ENCODE results near the gene ATP10B. TPM values are rescaled to one million over a fixed set of nuclear protein-coding genes. Genes with fewer than 3 reads are reported as not detected.

The ATP10B gene
- total and polyA plus RNA-seq, 2 of the 13 experiments (the other 11 are each of a cell fraction or from before 2014, with no cell fraction given) = not detected

DNA sequence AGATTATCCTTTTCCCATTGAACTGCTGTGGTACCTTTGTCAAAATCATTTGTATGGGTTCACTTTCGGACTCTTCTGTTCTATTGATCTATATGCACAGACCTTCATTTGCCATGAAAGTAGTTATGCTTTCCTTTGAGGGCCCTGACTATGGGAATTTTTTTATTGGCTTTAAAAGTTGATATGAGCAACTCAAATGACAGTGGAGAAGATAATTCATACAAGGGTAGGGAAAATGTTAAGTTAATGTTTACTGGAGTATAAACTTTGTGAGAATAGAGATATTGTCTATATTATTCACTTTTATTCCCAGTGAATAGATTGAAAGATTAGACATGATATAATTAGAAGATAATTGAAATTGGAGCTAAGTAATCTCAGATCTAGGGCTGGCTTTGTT is 94.8 kb downstream of the ATP10B start:
- BruUV-seq (replicated peaks) = no TSS peak
- WGBS (ENCODE audit: low lambda C conversion rate) = 4% methylated on average over 1 of the region's 1 CpG

More for the DNA sequence above, 94.8 kb downstream of the ATP10B start:
- no peak for DNase-seq (ENCODE audit: low spot score)
- no peak overlapping the region for H3K27ac ChIP-seq (ENCODE audit: extremely low read length, insufficient read depth, low read length)
- no peaks in the 10 kb centered on the region for H3K4me1 ChIP-seq (ENCODE audit: insufficient read depth, low read length)
- H3K36me3 ChIP-seq (replicated peaks in 1 of 2; ENCODE audit: control insufficient read depth in 1 of 2, insufficient read depth in 2 of 2, low read length in 2 of 2) = no peaks in the 10 kb centered on the region
- POLR2A ChIA-PET = no interaction called here
- no peak for ATAC-seq
- in situ Hi-C loops (cut with HindIII; ENCODE audit: extremely low pct_ligation_motif_present, low pct_unique_long_range_greater_than_20kb) (no loop called here), intact Hi-C loops (cut with micrococcal nuclease; ENCODE audit: unreplicated experiment) (no loop called here)
- no peak overlapping the region for H3K4me2 ChIP-seq (ENCODE audit: low read depth, low read length)
- no peaks in the 10 kb centered on the region for H4K20me1 ChIP-seq (ENCODE audit: insufficient read depth, low read length)
- no peak for FAIRE-seq
- H3K4me3 ChIP-seq (replicated peaks in 1 of 3; ENCODE audit: insufficient read depth in 1 of 3, low read depth in 2 of 3, low read length in 3 of 3) = no peak overlapping the region
- TF ChIP-seq IRF1 (CRISPR knock-in tag; IDR thresholded peaks at IDR 0.05; ENCODE audit: low read depth) (no peak), AGO2 (optimal IDR thresholded peaks at IDR 0.05; ENCODE audit: low read depth, low read length) (no peak), ZBTB8A (CRISPR knock-in tag; IDR thresholded peaks at IDR 0.05; ENCODE audit: borderline replicate concordance, low read depth) (no peak), TGIF2 (CRISPR knock-in tag; IDR thresholded peaks at IDR 0.05) (no peak), NKX3-1 (CRISPR knock-in tag; IDR thresholded peaks at IDR 0.05) (no peak), ZBTB49 (CRISPR knock-in tag; IDR thresholded peaks at IDR 0.05; ENCODE audit: borderline replicate concordance) (no peak), MTF1 (CRISPR knock-in tag; IDR thresholded peaks at IDR 0.05) (no peak), CREB1 (IDR thresholded peaks at IDR 0.05) (no peak), CREB1 (CRISPR knock-in tag; IDR thresholded peaks at IDR 0.05) (no peak), NONO (IDR thresholded peaks at IDR 0.05) (no peak), NONO (CRISPR knock-in tag; conservative IDR thresholded peaks at IDR 0.05) (no peak), TFE3 (CRISPR knock-in tag; IDR thresholded peaks at IDR 0.05) (no peak), RFX1 (IDR thresholded peaks at IDR 0.05) (no peak), KMT2A (CRISPR knock-in tag; IDR thresholded peaks at IDR 0.05) (no peak), CBX5 (CRISPR knock-in tag; IDR thresholded peaks at IDR 0.05; ENCODE audit: borderline replicate concordance) (no peak)
- TF ChIP-seq, protein P1, sequence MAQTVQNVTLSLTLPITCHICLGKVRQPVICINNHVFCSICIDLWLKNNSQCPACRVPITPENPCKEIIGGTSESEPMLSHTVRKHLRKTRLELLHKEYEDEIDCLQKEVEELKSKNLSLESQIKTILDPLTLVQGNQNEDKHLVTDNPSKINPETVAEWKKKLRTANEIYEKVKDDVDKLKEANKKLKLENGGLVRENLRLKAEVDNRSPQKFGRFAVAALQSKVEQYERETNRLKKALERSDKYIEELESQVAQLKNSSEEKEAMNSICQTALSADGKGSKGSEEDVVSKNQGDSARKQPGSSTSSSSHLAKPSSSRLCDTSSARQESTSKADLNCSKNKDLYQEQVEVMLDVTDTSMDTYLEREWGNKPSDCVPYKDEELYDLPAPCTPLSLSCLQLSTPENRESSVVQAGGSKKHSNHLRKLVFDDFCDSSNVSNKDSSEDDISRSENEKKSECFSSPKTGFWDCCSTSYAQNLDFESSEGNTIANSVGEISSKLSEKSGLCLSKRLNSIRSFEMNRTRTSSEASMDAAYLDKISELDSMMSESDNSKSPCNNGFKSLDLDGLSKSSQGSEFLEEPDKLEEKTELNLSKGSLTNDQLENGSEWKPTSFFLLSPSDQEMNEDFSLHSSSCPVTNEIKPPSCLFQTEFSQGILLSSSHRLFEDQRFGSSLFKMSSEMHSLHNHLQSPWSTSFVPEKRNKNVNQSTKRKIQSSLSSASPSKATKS (CRISPR knock-in tag; IDR thresholded peaks at IDR 0.05) = no peak
- no peak overlapping the region for H2AFZ ChIP-seq (ENCODE audit: low read length)
- H3K79me2 ChIP-seq (ENCODE audit: insufficient read depth, low read length) = no peaks in the 10 kb centered on the region
- no peaks in the 10 kb centered on the region for H3K27me3 ChIP-seq (ENCODE audit: control insufficient read depth in 1 of 2, insufficient read depth in 2 of 2, low read length in 2 of 2)
- CTCF ChIA-PET (ENCODE audit: low intra/inter-chr PET ratio, low total read pairs) = no interaction called here
- no peaks in the 10 kb centered on the region for H3K9me3 ChIP-seq (ENCODE audit: low read length)
- H3K9ac ChIP-seq (ENCODE audit: insufficient read depth, low read depth, low read length) = no peak overlapping the region
